Thoracic aorta (tissue), 2 donors: ENCODE results near the gene MYH6. TPM values are rescaled to one million over a fixed set of nuclear protein-coding genes. Genes with fewer than 3 reads are reported as not detected.
"Not testable (repeated sequence)": the region's sequence is repeated elsewhere in the genome, so short reads cannot be mapped to it uniquely, and the experiment has no call there.

Experiments
- ATAC-seq: fragments of 150-250 bp; one replicate; pipeline ENCODE4 v1.8.0; 2017; ENCODE audit warnings: low read depth; ENCODE audit not compliant: insufficient number of reproducible peaks, low FRiP score
- DNase-seq: peaks from one replicate; pipeline ENCODE4 v3.0.0-alpha.2; 2020; ENCODE audit warnings: low spot score
- H3K27ac ChIP-seq, 2 donors: fragments of 200-600 bp; sonication (generic); 1 replicate in 1 of 2; 2 replicates in 1 of 2; pipeline ENCODE4 v1.5.1; 2016; ENCODE audit warnings: mild to moderate bottlenecking in 2 of 2, moderate library complexity in 2 of 2
- H3K27me3 ChIP-seq: fragments of 200-600 bp; sonication (generic); replicated peaks from 2 replicates; pipeline ENCODE4 v1.6.0; 2016; ENCODE audit warnings: mild to moderate bottlenecking; ENCODE audit not compliant: insufficient read depth
- H3K36me3 ChIP-seq: fragments of 200-600 bp; sonication (generic); one replicate; pipeline ENCODE4 v1.5.1; 2016
- H3K4me1 ChIP-seq, 2 donors: fragments of 200-600 bp; sonication (generic); 1 replicate in 1 of 2; 2 replicates in 1 of 2; pipeline versions ENCODE4 v1.5.1 to v1.6.0; 2016; ENCODE audit warnings: low read depth in 2 of 2, mild to moderate bottlenecking in 1 of 2; ENCODE audit not compliant: control insufficient read depth in 1 of 2
- H3K4me3 ChIP-seq: fragments of 200-600 bp; sonication (generic); 2 replicates; pipeline ENCODE4 v1.5.1; 2016; ENCODE audit warnings: mild to moderate bottlenecking
- H3K9me3 ChIP-seq: fragments of 200-600 bp; sonication (generic); 2 replicates; pipeline ENCODE4 v1.5.1; 2016
- CTCF ChIP-seq: fragments of 200-600 bp; sonication (generic); IDR thresholded peaks from one replicate; pipeline ENCODE4 v1.5.1; 2019; ENCODE audit warnings: antibody characterized with exemption
- total RNA-seq, 2 donors: library from RNA; depleted of rRNA; stranded (reverse); fragments of >200 nt; gene quantifications; one replicate each; pipeline versions ENCODE4 v1.1.0 to v1.2.3, GENCODE V29; 2016

Gene MYH6
- total RNA-seq, 2 donors from 2014 or later, result not detected

- no peaks in the 10 kb centered on the region for H3K27me3 ChIP-seq
- H3K4me3 ChIP-seq, result no peak overlapping the region
- ATAC-seq, result no peak
- H3K36me3 ChIP-seq, result no peaks in the 10 kb centered on the region
- no peaks in the 10 kb centered on the region for H3K4me1 ChIP-seq
- no peak for TF ChIP-seq CTCF
- no peak overlapping the region for H3K27ac ChIP-seq
- no peaks in the 10 kb centered on the region for H3K9me3 ChIP-seq
- no peak for DNase-seq
Measured at GRCh38 chr14:23399136-23399535, 8.9 kb downstream of the MYH6 start.

- no peaks in the 10 kb centered on the region for H3K9me3 ChIP-seq
- no peak for ATAC-seq
- H3K36me3 ChIP-seq, result no peaks in the 10 kb centered on the region
- TF ChIP-seq CTCF, result no peak
- no peak overlapping the region for H3K27ac ChIP-seq
- H3K4me3 ChIP-seq, result no peak overlapping the region
- no peaks in the 10 kb centered on the region for H3K27me3 ChIP-seq
- DNase-seq, result no peak
- no peaks in the 10 kb centered on the region for H3K4me1 ChIP-seq
Measured at GRCh38 chr14:23398348-23398747, 9.7 kb downstream of the MYH6 start.

DNA sequence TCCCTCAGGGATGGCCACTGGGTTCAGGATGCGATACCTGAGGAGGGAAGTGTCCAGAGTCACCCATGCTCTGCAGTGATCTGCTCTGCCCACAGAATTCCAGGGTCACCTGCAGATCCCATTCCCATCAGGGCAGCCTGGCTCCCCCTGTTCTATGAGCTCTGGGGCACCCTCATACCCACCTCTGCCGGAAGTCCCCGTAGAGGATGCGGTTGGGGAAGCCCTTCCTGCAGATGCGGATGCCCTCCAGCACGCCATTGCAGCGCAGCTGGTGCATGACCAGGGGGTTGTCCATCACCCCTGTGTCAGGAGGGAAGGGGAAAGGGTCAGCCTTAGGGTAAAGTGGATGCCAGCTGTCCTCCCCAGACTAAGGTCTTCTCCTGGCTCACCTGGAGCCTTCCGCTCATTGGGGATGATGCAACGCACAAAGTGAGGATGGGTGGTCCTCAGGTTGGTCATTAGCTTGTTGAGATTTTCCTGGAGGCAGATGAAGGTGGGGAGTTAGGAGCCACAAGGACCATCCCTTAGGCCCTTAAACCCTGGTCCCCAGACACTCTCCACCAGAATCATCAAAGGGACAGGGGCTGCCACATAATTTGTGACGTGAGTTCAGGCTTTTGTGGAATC lies 11.2 kb downstream of the MYH6 start:
- no peak for TF ChIP-seq CTCF
- Histone ChIP-seq H3K4me3 (no peak overlapping the region), H3K4me1 (no peaks in the 10 kb centered on the region), H3K9me3 (no peaks in the 10 kb centered on the region), H3K27me3 (no peaks in the 10 kb centered on the region), H3K36me3 (no peaks in the 10 kb centered on the region), H3K27ac (no peak overlapping the region)
- ATAC-seq (no peak), DNase-seq (no peak)

GRCh38 chr14:23396126-23396525 lies 11.9 kb downstream of the MYH6 start:
- no peak overlapping the region for H3K27ac ChIP-seq
- no peak overlapping the region for H3K4me3 ChIP-seq
- ATAC-seq, result no peak
- H3K36me3 ChIP-seq, result no peaks in the 10 kb centered on the region
- no peak for DNase-seq
- H3K27me3 ChIP-seq, result no peaks in the 10 kb centered on the region
- H3K4me1 ChIP-seq, result no peaks in the 10 kb centered on the region
- TF ChIP-seq CTCF, result no peak
- H3K9me3 ChIP-seq, result no peaks in the 10 kb centered on the region

DNA sequence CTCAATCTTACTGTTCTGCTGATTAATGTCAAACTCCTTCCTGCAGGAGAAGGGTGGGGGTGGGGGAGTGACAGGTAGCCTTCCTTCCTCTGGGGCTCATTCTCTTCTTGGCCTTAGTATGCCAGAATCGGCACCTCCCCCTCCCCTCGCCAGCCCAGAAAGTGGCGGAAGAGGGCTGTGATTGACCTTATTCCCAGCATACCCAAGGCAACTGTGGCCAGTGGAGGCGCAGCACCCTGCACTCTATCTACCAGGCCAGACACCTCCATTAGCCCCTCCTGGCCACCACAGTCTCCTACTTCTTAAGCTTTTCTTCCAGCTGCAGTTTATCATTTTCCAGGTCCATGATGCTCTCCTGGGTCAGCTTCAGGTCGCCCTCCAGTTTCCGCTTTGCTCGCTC lies 15.5 kb downstream of the MYH6 start:
- H3K4me3 ChIP-seq, result no peak overlapping the region
- no peaks in the 10 kb centered on the region for H3K27me3 ChIP-seq
- no peaks in the 10 kb centered on the region for H3K9me3 ChIP-seq
- H3K36me3 ChIP-seq, result no peaks in the 10 kb centered on the region
- no peak for DNase-seq
- no peaks in the 10 kb centered on the region for H3K4me1 ChIP-seq
- no peak for ATAC-seq
- no peak overlapping the region for H3K27ac ChIP-seq
- TF ChIP-seq CTCF, result no peak

- H3K36me3 ChIP-seq, H3K27me3 ChIP-seq, H3K9me3 ChIP-seq, ATAC-seq, H3K4me3 ChIP-seq, DNase-seq, H3K27ac ChIP-seq, H3K4me1 ChIP-seq: not testable (repeated sequence)
Measured at GRCh38 chr14:23389871-23390270, 18.2 kb downstream of the MYH6 start.
